Brain microvascular endothelial cell (primary cell): ENCODE data around the gene MROH8.
"Not testable (repeated sequence)": the region's sequence is repeated elsewhere in the genome, so short reads cannot be mapped to it uniquely, and the experiment has no call there.

Source experiments
- DNase-seq: peaks from one replicate; pipeline ENCODE4 v3.0.0-alpha.2; 2020
- H3K27ac ChIP-seq: fragments of 250-450 bp; sonication (Bioruptor Pico); 2 replicates; pipeline ENCODE4 v1.5.1; 2020; ENCODE audit warnings: mild to moderate bottlenecking, moderate library complexity
- H3K27me3 ChIP-seq: fragments of 250-450 bp; sonication (Bioruptor Pico); replicated peaks from 2 replicates; pipeline ENCODE4 v1.5.1; 2020; ENCODE audit warnings: mild to moderate bottlenecking
- H3K36me3 ChIP-seq: fragments of 250-450 bp; sonication (Bioruptor Pico); replicated peaks from 2 replicates; pipeline ENCODE4 v1.5.1; 2020; ENCODE audit warnings: mild to moderate bottlenecking
- H3K4me3 ChIP-seq: 2 replicates; pipeline ENCODE4 v1.5.1; 2011; ENCODE audit warnings: low read depth, mild to moderate bottlenecking, control low read depth, low read length, moderate library complexity
- CTCF ChIP-seq: IDR thresholded peaks from 2 replicates; pipeline ENCODE4 v1.5.1; 2011; ENCODE audit warnings: low read depth, mild to moderate bottlenecking, moderate library complexity, low read length, control low read depth, inconsistent platforms; ENCODE audit errors: missing control alignments
- in situ Hi-C: cut with HindIII; loops from 2 replicates; pipeline ENCODE4 v1.10.0; 2017; ENCODE audit warnings: low sequenced_read_pairs, low pct_ligation_motif_present

The MROH8 gene

GRCh38 chr20:37072293-37073196 lies 106.8 kb downstream of the MROH8 start:
- Histone ChIP-seq H3K27ac (no peak overlapping the region), H3K36me3 (no peaks in the 10 kb centered on the region), H3K4me3 (no peak overlapping the region), H3K27me3 (no peaks in the 10 kb centered on the region)
- DNase-seq, result no peak
- TF ChIP-seq CTCF, result no peak
- in situ Hi-C loops, result no loop called here

GRCh38 chr20:37071481-37071911 lies 107.9 kb downstream of the MROH8 start:
- in situ Hi-C loops, result no loop called here
- peak; percentile 45 for DNase-seq
- no peak for TF ChIP-seq CTCF
- no peaks in the 10 kb centered on the region for H3K27me3 ChIP-seq
- no peak overlapping the region for H3K4me3 ChIP-seq
- no peaks in the 10 kb centered on the region for H3K36me3 ChIP-seq
- no peak overlapping the region for H3K27ac ChIP-seq

- H3K27ac ChIP-seq, in situ Hi-C loops, H3K27me3 ChIP-seq, H3K36me3 ChIP-seq, H3K4me3 ChIP-seq, DNase-seq: not testable (repeated sequence)
Measured at GRCh38 chr20:37069563-37069962, 109.8 kb downstream of the MROH8 start.

GRCh38 chr20:37066168-37066567 lies 113.2 kb downstream of the MROH8 start:
- Histone ChIP-seq H3K36me3 (no peaks in the 10 kb centered on the region), H3K27me3 (no peaks in the 10 kb centered on the region), H3K4me3 (no peak overlapping the region), H3K27ac (no peak overlapping the region)
- TF ChIP-seq CTCF, result no peak
- in situ Hi-C loops, result no loop called here
- no peak for DNase-seq

GRCh38 chr20:37055276-37055675 lies 124.1 kb downstream of the MROH8 start:
- Histone ChIP-seq H3K4me3 (no peak overlapping the region), H3K36me3 (no peaks in the 10 kb centered on the region)

More at GRCh38 chr20:37055276-37055675, 124.1 kb downstream of the MROH8 start:
- H3K27ac ChIP-seq, result no peak overlapping the region
- H3K27me3 ChIP-seq, result no peaks in the 10 kb centered on the region
- TF ChIP-seq CTCF, result no peak
- in situ Hi-C loops, result no loop called here
- DNase-seq, result no peak
